ENCODE results near the gene PHKA1. TPM values are rescaled to one million over a fixed set of nuclear protein-coding genes. Genes with fewer than 3 reads are reported as not detected.

Gene PHKA1
- total RNA-seq, 1 donor from 2014 or later, result 18.1 TPM

- Histone ChIP-seq H3K4me3 (no peak overlapping the region), H3K27ac (replicated peaks) (no peak overlapping the region)
Measured at GRCh38 chrX:72705111-72705510, 9.0 kb downstream of the PHKA1 start.

GRCh38 chrX:72694170-72694569 lies 19.9 kb downstream of the PHKA1 start:
- intact Hi-C loops (cut with micrococcal nuclease), result no loop called here
- Histone ChIP-seq H3K36me3 (no peaks in the 10 kb centered on the region), H3K27me3 (ENCODE audit: low read depth) (no peaks in the 10 kb centered on the region), H3K27ac (replicated peaks) (no peak overlapping the region), H3K4me1 (no peaks in the 10 kb centered on the region), H3K9me3 (replicated peaks) (no peaks in the 10 kb centered on the region), H3K4me3 (no peak overlapping the region)
- no peak for DNase-seq
- no peak for TF ChIP-seq CTCF (IDR thresholded peaks at IDR 0.05; ENCODE audit: borderline replicate concordance)

More at GRCh38 chrX:72705111-72705510, 9.0 kb downstream of the PHKA1 start:
- Histone ChIP-seq H3K27me3 (ENCODE audit: low read depth) (no peaks in the 10 kb centered on the region), H3K36me3 (no peaks in the 10 kb centered on the region), H3K9me3 (replicated peaks) (no peaks in the 10 kb centered on the region), H3K4me1 (no peaks in the 10 kb centered on the region)
- no peak for DNase-seq
- TF ChIP-seq CTCF (IDR thresholded peaks at IDR 0.05; ENCODE audit: borderline replicate concordance), result no peak
- intact Hi-C loops (cut with micrococcal nuclease), result no loop called here

GRCh38 chrX:72693477-72693876 lies 20.6 kb downstream of the PHKA1 start:
- Histone ChIP-seq H3K36me3 (no peaks in the 10 kb centered on the region), H3K27ac (replicated peaks) (no peak overlapping the region), H3K9me3 (replicated peaks) (no peaks in the 10 kb centered on the region), H3K27me3 (ENCODE audit: low read depth) (no peaks in the 10 kb centered on the region), H3K4me1 (no peaks in the 10 kb centered on the region), H3K4me3 (no peak overlapping the region)
- DNase-seq, result no peak
- intact Hi-C loops (cut with micrococcal nuclease), result no loop called here
- no peak for TF ChIP-seq CTCF (IDR thresholded peaks at IDR 0.05; ENCODE audit: borderline replicate concordance)

- intact Hi-C loops (cut with micrococcal nuclease), result no loop called here
- H3K27ac ChIP-seq (replicated peaks), result no peak overlapping the region
- H3K4me1 ChIP-seq, result no peaks in the 10 kb centered on the region
- DNase-seq, result no peak
- no peaks in the 10 kb centered on the region for H3K9me3 ChIP-seq (replicated peaks)
- TF ChIP-seq CTCF (IDR thresholded peaks at IDR 0.05; ENCODE audit: borderline replicate concordance), result no peak
- no peak overlapping the region for H3K4me3 ChIP-seq
- no peaks in the 10 kb centered on the region for H3K36me3 ChIP-seq
- H3K27me3 ChIP-seq (ENCODE audit: low read depth), result no peaks in the 10 kb centered on the region
Measured at GRCh38 chrX:72687396-72687795, 26.7 kb downstream of the PHKA1 start.

- Histone ChIP-seq H3K27me3 (ENCODE audit: low read depth) (no peaks in the 10 kb centered on the region), H3K4me1 (no peaks in the 10 kb centered on the region), H3K9me3 (replicated peaks) (no peaks in the 10 kb centered on the region), H3K36me3 (no peaks in the 10 kb centered on the region), H3K27ac (replicated peaks) (no peak overlapping the region), H3K4me3 (no peak overlapping the region)
- no peak for DNase-seq
- intact Hi-C loops (cut with micrococcal nuclease), result no loop called here
- TF ChIP-seq CTCF (IDR thresholded peaks at IDR 0.05; ENCODE audit: borderline replicate concordance), result no peak
Measured at GRCh38 chrX:72685810-72686456, 28.2 kb downstream of the PHKA1 start.
